MM.1S (cell line): Measurements from ENCODE around the gene USF3.

Source experiments
- EZH2 ChIP-seq: fragments of 300-600 bp; sonication (generic); optimal IDR thresholded peaks from 2 replicates; pipeline ENCODE3; 2017; ENCODE audit warnings: low read depth, mild to moderate bottlenecking, antibody characterized with exemption, low read length, mixed read lengths
- EZH2phosphoT487 ChIP-seq: fragments of 300-600 bp; sonication (generic); IDR thresholded peaks from 2 replicates; pipeline ENCODE4 v1.6.1; 2018; ENCODE audit warnings: antibody characterized with exemption, low read length
- TF ChIP-seq, protein P1 (sequence below): fragments of 300-600 bp; sonication (generic); IDR thresholded peaks from 2 replicates; pipeline ENCODE4 v1.5.1; 2016; ENCODE audit warnings: antibody characterized with exemption, low read length, mixed read lengths

DNA sequence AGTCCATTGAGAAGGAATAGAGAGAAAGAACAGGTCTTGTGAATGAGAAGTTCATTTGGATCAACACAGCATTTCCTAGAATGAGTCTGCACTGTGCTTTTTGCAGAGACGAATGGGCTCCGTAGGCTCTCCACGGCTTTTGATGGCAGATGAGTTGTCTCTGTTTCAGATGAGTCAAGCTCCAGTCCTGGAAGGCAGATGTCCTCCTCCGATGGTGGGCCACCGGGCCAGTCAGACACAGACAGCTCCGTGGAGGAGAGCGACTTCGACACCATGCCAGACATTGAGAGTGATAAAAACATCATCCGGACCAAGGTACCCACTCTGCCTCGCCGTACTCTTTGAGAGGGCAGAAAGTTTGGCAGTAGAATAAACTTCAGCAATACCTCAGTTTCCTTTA, 93.6 kb downstream of the USF3 start:
- TF ChIP-seq, protein P1, sequence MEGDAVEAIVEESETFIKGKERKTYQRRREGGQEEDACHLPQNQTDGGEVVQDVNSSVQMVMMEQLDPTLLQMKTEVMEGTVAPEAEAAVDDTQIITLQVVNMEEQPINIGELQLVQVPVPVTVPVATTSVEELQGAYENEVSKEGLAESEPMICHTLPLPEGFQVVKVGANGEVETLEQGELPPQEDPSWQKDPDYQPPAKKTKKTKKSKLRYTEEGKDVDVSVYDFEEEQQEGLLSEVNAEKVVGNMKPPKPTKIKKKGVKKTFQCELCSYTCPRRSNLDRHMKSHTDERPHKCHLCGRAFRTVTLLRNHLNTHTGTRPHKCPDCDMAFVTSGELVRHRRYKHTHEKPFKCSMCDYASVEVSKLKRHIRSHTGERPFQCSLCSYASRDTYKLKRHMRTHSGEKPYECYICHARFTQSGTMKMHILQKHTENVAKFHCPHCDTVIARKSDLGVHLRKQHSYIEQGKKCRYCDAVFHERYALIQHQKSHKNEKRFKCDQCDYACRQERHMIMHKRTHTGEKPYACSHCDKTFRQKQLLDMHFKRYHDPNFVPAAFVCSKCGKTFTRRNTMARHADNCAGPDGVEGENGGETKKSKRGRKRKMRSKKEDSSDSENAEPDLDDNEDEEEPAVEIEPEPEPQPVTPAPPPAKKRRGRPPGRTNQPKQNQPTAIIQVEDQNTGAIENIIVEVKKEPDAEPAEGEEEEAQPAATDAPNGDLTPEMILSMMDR: no peak
- TF ChIP-seq EZH2phosphoT487: no peak
- TF ChIP-seq EZH2: no peak
